OCI-LY1 (cell line): ENCODE results near the gene RNASE12.

Source experiments
- H2AFZ ChIP-seq: fragments of 200-600 bp; sonication (generic), shearing (Covaris generic); 2 replicates; pipeline ENCODE4 v1.6.0; 2014; ENCODE audit warnings: antibody characterized with exemption, mild to moderate bottlenecking, low read length
- H3F3A ChIP-seq: fragments of 200-600 bp; sonication (generic), shearing (Covaris generic); 2 replicates; pipeline ENCODE4 v1.6.0; 2014; ENCODE audit warnings: mild to moderate bottlenecking, antibody characterized with exemption, low read length, moderate library complexity; ENCODE audit not compliant: insufficient read depth
- H3K27ac ChIP-seq: fragments of 200-600 bp; sonication (generic); 2 replicates; pipeline ENCODE4 v1.5.1; 2014; ENCODE audit warnings: low read length, mixed run types, mild to moderate bottlenecking, low read depth; ENCODE audit not compliant: poor library complexity, severe bottlenecking
- H3K27me3 ChIP-seq: fragments of 200-600 bp; sonication (generic); 2 replicates; pipeline ENCODE4 v1.6.0; 2014; ENCODE audit warnings: antibody characterized with exemption, mild to moderate bottlenecking, low read length, moderate library complexity; ENCODE audit not compliant: insufficient read depth
- H3K36me3 ChIP-seq: fragments of 200-600 bp; sonication (generic); 2 replicates; pipeline ENCODE4 v1.6.1; 2014; ENCODE audit warnings: mild to moderate bottlenecking, antibody characterized with exemption, low read length, moderate library complexity, mixed read lengths; ENCODE audit not compliant: insufficient read depth
- H3K4me1 ChIP-seq: fragments of 200-600 bp; sonication (generic); 2 replicates; pipeline ENCODE4 v1.5.1; 2014; ENCODE audit warnings: mild to moderate bottlenecking, low read length, moderate library complexity; ENCODE audit not compliant: insufficient read depth, severe bottlenecking
- H3K4me2 ChIP-seq: fragments of 200-600 bp; sonication (generic), shearing (Covaris generic); 2 replicates; pipeline ENCODE4 v1.6.1; 2014; ENCODE audit warnings: low read length
- H3K4me3 ChIP-seq: fragments of 200-600 bp; sonication (generic); 2 replicates; pipeline ENCODE4 v1.5.1; 2014; ENCODE audit warnings: low read length, low read depth, mild to moderate bottlenecking, mixed read lengths; ENCODE audit not compliant: poor library complexity, severe bottlenecking
- H3K79me2 ChIP-seq: fragments of 200-600 bp; shearing (Covaris generic); 2 replicates; pipeline ENCODE4 v1.6.1; 2016; ENCODE audit warnings: mixed run types, low read length, mixed read lengths; ENCODE audit not compliant: insufficient read depth
- H3K9ac ChIP-seq: fragments of 200-600 bp; sonication (generic), shearing (Covaris generic); 2 replicates; pipeline ENCODE4 v1.6.1; 2014; ENCODE audit warnings: mild to moderate bottlenecking, low read length, mixed read lengths
- H3K9me2 ChIP-seq: fragments of 200-600 bp; sonication (generic), shearing (Covaris generic); 2 replicates; pipeline ENCODE4 v1.6.1; 2014; ENCODE audit warnings: low read depth, mild to moderate bottlenecking, low read length, mixed read lengths
- H3K9me3 ChIP-seq: fragments of 200-600 bp; shearing (Covaris generic); 2 replicates; pipeline ENCODE4 v1.6.1; 2014; ENCODE audit warnings: low read length, mixed read lengths
- H4K20me1 ChIP-seq: fragments of 200-600 bp; sonication (generic), shearing (Covaris generic); 2 replicates; pipeline ENCODE4 v1.6.0; 2016; ENCODE audit warnings: mild to moderate bottlenecking, low read length; ENCODE audit not compliant: insufficient read depth
- CTCF ChIP-seq: fragments of 200-600 bp; sonication (generic), shearing (Covaris generic); IDR thresholded peaks from 2 replicates; pipeline ENCODE4 v1.5.1; 2017; ENCODE audit warnings: mild to moderate bottlenecking, antibody characterized with exemption, low read length, moderate library complexity, mixed read lengths
- EZH2 ChIP-seq: fragments of 200-600 bp; sonication (generic), shearing (Covaris generic); IDR thresholded peaks from 2 replicates; pipeline ENCODE4 v1.8.0; 2017; ENCODE audit warnings: borderline replicate concordance, mixed run types, mild to moderate bottlenecking, antibody characterized with exemption, low read length, moderate library complexity, mixed read lengths

RNASE12 gene

DNA sequence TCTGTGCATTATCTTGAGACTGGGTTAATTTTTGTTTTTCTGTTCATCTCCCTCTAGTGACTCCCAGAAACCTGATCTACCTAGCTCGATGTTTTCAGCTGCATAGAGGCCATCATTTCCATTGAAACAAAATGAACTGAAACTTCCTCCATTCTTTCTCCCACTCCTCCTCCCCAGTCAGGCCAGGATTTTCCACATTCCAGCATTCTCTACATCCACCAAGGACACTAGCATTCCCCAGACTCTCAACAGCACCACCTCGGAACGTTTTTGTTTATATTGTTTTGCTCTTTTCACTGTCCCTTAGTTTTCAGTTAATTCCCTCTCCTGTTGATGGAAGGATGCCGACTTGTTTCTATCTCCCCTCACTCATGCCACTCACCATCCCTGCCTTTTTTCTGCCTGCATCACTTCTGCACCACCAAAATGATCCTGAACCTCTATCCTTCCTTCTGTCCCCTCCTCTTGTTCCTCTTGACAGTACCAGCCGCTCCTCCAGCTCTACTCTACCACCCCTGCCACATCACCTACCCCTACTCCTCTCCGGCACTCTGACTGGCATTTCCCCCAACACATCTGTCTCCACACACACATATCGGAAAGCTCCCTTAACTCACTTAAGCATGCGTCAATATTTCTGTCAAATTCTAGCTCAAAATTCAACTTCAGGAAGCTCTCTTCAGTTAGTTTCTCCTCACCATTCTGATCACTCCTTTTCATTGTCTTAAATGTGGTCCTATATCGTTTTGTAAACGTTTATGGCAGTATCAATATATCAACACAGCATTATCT, 37.1 kb upstream of the RNASE12 start:
- 0 out of 2 replicates have a peak, but pooled peaks cover 8% of the 10 kb centered on the region for H3K27me3 ChIP-seq
- H3F3A ChIP-seq: no peaks in the 10 kb centered on the region
- no peak overlapping the region for H3K27ac ChIP-seq
- H3K9me2 ChIP-seq: no peaks in the 10 kb centered on the region
- no peak overlapping the region for H3K9ac ChIP-seq
- H3K36me3 ChIP-seq: no peaks in the 10 kb centered on the region
- H4K20me1 ChIP-seq: no peaks in the 10 kb centered on the region
- no peak overlapping the region for H3K4me2 ChIP-seq
- TF ChIP-seq EZH2 (no peak), CTCF (no peak)
- no peak overlapping the region for H2AFZ ChIP-seq
- H3K9me3 ChIP-seq: no peaks in the 10 kb centered on the region
- no peak overlapping the region for H3K4me3 ChIP-seq
- H3K79me2 ChIP-seq: no peaks in the 10 kb centered on the region
- H3K4me1 ChIP-seq: peaks cover 72% of the 10 kb centered on the region

GRCh38 chr14:20627346-20628027, 36.3 kb upstream of the RNASE12 start:
- peaks cover 75% of the 10 kb centered on the region for H3K4me1 ChIP-seq
- 0 out of 2 replicates have a peak, but pooled peaks cover 8% of the 10 kb centered on the region for H3K27me3 ChIP-seq
- H3K9ac ChIP-seq: no peak overlapping the region

GRCh38 chr14:20626274-20626673, 35.1 kb upstream of the RNASE12 start:
- Histone ChIP-seq H3K4me1 (peaks cover 66% of the 10 kb centered on the region), H3K4me3 (peak overlapping the region; percentile 55), H3K36me3 (no peaks in the 10 kb centered on the region), H3K27ac (no peak overlapping the region), H3F3A (no peaks in the 10 kb centered on the region), H4K20me1 (no peaks in the 10 kb centered on the region), H2AFZ (no peak overlapping the region), H3K9ac (no peak overlapping the region), H3K79me2 (no peaks in the 10 kb centered on the region), H3K27me3 (peaks cover 8% of the 10 kb centered on the region; the same call in 1 of the 2 replicates), H3K4me2 (peak overlapping the region; percentile 80), H3K9me2 (no peaks in the 10 kb centered on the region), H3K9me3 (no peaks in the 10 kb centered on the region)
- TF ChIP-seq EZH2 (no peak), CTCF (no peak)

More at GRCh38 chr14:20627346-20628027, 36.3 kb upstream of the RNASE12 start:
- Histone ChIP-seq H4K20me1 (no peaks in the 10 kb centered on the region), H3K27ac (no peak overlapping the region), H3K79me2 (no peaks in the 10 kb centered on the region), H3K9me3 (no peaks in the 10 kb centered on the region), H3K4me3 (no peak overlapping the region), H3K9me2 (no peaks in the 10 kb centered on the region), H2AFZ (no peak overlapping the region), H3F3A (no peaks in the 10 kb centered on the region), H3K4me2 (no peak overlapping the region), H3K36me3 (no peaks in the 10 kb centered on the region)
- TF ChIP-seq EZH2: no peak
